HG02938 (cell line): ENCODE data around the gene GRK4.
A peak's percentile ranks its signal among the peaks of the same experiment; 100 is the strongest.
"Not testable (repeated sequence)": the region's sequence is repeated elsewhere in the genome, so short reads cannot be mapped to it uniquely, and the experiment has no call there.

Experiments used
- ATAC-seq: cut with Tn5 transposase; IDR thresholded peaks from one replicate; pipeline ENCODE4 v1.9.1; 2021; ENCODE audit warnings: mild to moderate bottlenecking, moderate library complexity; ENCODE audit not compliant: unreplicated experiment

GRK4 gene

DNA sequence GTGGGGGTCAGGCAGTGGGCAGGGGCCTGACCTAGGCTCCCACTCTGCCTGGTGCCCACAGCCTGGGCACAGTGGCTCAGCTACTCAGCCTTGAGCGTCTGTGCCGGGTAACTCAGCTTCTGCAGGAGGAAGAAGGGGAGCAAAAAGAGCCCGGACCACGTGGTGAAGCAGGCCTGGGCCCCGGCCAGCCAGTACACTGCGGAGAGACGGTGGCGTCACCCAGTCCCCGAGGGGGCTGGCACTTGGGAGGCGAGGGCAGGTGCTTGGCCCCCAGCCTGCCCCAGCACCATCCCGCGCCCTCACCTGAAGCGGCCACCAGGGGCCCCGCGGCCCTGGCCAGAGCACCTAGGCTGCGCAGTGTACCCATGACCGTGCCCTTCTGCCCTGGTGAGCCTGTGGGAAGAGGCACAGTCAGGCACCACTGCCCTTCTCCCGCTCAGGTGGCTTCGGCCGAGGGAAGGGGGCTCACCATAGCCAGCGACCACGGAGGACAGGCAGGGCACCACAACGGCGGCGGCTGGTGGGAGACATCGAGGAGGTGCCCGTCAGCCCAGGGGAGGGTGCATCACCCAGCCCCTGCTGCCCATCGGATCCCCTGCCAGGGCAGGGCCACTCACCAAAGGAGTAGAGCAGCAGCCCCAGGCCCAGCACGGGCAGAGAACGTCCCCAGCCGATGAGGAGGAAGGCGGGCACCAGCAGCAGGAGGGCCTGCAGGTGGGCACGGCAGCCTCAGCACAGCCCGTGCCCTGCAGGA lies 32.4 kb upstream of the GRK4 start:
- no peak for ATAC-seq

DNA sequence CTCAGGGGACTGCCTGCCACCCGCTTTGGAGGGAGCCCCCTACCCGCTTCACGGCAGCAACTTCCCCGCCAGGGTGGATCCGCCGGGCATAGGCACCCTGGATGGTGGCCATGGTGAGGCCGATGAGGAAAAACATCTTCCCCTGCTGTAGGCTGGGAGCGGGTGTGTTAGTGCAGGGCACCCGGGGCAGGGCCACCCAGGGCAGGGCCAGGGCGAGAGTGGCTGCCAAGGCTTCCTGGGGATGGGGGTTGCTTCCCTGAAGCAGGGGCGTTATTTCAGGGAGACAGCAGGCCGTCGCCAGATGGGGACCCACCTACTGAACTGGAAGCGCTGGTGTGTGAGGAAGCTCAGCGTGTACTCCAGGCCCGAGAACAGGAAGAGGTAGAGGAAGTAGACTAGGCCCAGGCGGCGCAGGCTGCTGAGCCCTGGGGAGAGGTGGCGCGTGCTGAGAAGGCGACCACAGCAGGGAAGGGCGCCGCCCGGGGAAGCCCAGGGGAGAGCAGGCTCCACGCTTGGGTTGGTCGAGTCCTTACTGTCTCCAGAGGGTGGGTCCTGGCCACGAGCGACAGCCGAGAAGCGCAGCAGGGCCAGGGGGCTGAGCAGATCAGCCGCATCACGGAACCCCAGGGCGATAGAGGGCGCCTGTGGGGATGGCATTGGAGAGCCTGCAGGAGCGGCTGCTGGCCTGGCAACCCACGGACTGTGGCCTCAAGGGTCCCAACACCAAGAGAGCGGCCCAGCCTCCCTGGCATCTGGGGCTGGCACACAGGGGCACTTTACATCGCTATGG lies 31.7 kb upstream of the GRK4 start:
- no peak for ATAC-seq

DNA sequence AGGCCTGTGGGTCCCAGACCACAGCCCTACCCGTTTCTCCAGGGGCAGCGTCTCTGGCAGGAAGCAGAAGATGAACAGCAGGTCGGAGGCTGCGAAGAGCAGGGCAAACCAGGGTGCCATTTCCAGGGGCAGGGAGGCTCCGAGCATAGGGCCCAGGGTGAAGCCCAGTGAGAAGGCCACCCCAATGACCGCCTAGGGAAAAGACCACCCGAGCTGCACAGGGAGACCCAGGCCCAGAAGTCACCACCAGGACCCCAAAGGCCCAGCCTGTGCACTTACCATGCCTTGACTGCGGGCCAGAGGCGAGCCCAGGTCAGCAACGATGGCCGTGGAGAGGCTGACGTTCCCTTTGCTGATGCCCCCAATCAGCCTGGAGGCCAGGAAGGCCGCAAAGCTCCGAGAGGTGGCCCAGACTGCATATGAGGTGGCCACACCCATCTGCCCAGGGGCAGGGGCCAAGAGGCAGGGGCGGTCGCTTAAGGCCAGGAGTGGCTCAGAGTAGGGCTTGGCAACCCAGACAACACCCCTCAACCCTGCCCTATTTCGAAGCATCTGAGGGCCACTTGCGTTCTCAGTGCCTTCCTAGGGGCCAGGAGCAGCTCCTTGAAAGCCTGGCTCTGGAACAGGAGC lies 30.9 kb upstream of the GRK4 start:
- no peak for ATAC-seq

DNA sequence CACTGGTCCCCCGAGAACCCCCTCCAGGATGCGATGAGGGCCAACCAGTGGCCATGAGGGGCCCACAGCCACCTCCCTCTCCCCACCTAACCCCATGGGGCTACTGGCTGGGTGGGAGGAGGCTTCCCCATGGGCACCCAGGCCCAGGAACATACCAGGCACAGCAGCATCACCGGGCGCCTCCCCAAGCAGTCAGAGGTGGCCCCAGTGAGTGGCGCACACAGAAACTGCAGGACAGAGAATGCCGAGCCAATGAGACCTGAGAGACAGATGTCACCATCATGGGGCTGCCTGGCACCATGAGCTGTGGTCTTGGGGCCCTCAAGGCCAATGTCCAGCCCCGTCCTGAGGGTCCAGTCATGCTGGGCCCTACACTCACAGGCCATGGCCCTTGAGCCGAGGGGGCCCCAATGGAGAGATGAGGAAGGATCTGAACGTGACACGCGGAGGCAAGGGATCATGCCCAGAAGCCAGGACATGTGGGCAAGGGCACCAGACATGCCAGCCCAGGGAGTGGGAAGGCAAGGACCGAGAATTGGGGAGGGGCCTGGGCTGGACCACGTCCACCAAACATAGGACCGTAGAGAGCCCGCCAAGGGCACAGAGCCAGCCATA lies 30.3 kb upstream of the GRK4 start:
- no peak for ATAC-seq

DNA sequence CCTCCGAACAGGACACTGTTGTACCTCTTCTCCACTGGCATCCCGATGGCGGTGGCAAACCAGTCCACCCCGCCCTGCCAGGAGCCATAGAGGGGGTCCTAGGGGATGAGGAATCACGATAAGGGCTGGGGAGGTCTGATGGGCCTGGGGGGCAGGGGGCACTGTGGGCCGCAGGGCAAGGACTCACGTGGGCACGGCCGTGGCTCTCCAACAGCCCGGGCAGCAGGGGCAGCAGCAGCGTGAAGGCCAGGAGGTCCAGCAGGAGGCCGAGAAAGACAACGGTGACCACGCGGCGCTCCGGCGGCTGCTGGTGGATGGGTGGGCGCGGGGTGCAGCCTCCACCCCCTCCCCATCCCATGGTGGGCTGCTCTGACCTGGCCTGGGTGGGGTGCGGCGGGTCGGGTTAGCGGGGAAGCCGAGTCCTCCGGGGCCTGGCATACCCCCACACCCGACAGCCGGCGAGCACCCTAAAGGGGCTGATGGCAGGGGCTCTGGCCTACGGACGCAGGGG lies 29.8 kb upstream of the GRK4 start:
- no peak for ATAC-seq

DNA sequence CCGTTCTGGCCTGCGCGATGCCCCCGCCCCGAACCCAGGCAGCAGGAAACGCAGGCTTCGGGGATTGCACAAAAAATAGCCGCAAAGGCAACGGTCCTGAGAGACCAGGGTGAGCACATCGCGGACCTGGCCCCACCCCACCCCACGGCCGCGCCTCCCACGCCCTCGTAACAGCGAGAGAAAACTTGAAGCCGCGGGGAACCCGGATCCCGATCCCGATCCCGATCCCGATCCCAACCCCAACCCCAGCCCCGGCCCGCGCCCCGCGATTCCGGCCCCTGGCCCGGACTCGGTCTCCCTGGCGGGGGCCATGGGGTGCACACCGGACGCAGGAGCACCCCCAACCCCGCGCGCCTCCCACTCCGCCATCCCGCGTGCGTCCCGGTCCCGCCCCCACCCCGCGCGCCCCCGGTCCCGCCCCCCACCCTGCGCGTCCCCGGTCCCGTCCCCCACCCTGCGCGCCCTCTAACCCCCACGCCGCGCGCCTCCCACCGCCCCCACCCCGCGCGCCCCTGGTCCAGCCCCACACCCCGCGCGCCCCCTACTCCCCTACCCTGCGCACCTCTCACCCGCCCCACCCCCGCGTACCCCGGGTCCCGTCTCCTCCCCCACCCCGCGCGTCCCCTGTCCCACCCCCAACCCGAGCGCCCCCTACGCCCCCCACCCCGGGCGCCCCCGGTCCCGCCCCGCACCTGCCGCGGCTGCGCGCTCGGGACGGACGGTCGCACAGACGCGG lies 29.1 kb upstream of the GRK4 start:
- ATAC-seq: no peak

DNA sequence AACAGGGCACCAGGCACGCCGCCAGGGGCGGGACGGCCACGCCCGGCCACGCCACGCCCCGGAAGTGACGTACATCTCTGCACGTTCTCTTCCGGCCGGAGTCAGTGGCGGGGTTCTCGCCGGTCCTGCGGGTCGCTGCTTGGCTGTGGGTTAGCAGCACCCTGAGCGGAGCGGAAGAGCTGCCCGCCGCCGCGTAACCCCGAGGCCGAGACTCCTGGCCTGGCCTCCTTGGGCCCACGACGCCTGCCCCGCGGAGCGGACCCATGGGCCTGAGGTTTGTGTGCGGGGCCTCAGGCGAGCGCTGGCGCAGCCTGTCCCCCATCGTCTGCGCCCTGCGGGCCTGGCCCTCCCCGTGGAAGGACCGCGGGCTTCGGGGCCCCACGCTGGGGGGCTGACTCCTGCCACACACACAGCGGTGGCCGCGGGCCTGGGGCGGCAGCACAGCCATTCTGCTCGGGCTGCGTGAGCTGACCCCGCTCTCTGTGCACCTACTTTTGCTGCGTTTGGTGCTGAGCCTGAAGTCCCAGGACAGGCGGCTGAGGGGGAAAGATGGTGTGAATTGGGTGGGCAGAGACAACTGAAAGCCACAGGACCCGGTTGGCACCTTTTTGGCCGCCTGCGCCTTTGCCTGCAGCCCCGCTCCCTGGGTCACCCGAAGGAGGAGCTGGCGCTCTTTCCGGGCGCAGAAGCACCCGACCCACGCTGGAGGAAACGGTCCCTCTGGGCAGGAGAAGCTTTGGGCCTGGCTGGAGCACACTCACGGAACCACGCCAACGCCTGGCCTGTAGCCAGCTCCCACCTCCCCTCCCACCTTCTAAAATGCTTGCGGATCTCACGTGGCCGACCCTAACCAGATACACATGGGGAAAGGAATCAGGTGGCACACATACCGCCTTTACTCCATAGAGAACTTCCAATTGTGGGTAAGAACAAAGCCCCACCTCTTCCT lies 28.3 kb upstream of the GRK4 start:
- ATAC-seq: peak; percentile 32

DNA sequence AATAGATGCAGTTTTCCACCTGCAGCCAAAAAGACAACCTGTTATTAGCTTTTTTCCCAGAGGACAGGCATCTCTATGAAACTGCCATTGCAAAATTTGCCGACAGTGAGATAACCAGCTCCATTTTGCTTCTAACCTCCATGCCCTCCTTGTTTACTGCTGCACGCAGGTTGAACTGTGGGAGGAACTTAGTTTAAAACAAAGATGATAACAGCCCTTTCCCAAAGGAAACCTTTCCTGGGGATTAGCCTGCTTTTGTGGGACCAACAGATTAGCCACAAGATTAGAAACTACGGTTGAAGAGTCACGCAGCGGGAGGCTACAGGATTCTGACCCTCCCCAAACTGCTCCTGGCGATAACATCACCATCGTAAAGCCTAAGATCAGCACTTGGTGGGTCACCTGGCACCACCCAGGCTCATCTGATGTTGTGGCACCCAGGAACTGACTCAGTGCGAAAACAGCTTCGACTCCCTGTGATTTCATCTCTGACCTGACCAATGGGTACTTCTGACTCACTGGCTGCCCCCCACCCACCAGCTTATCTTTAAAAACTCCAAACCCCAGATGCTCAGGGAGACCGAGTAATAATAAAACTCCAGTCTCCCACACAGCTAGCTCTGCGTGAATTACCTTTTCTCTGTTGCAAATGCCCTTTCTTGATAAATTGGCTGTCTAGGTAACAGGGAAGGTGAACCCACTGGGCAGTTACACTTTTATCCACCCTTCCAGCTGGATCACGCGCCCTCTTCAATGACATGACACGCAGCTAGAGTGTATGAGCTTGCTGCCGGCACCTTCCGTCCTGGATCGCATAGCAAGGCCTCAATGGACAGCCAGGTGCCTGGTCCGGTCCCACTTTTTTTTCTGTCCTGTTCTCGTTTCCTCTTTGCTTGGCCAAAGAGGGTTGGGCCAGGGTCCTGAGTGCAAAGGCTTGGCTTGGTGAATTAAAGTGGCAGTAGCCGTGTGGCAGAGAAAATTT lies 27.3 kb upstream of the GRK4 start:
- ATAC-seq: no peak

DNA sequence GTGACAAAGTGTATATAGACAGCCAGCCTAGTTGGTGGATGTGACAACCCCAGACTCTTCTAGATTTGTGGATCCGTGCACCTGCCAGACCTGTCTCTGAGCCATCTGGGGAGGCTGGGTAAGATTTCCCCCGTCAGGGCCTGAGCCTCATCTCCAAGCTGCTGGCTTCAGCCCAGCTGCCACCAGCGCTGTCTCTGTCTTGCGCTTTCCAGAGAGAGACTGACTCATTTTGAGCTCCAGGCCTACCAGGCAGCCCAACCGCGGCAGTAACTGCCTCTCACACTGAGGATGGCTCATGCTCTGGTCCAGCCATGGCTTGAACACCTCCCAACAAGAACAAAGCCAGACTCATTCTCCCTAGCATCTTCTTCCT lies 26.6 kb upstream of the GRK4 start:
- ATAC-seq: peak; percentile 31

DNA sequence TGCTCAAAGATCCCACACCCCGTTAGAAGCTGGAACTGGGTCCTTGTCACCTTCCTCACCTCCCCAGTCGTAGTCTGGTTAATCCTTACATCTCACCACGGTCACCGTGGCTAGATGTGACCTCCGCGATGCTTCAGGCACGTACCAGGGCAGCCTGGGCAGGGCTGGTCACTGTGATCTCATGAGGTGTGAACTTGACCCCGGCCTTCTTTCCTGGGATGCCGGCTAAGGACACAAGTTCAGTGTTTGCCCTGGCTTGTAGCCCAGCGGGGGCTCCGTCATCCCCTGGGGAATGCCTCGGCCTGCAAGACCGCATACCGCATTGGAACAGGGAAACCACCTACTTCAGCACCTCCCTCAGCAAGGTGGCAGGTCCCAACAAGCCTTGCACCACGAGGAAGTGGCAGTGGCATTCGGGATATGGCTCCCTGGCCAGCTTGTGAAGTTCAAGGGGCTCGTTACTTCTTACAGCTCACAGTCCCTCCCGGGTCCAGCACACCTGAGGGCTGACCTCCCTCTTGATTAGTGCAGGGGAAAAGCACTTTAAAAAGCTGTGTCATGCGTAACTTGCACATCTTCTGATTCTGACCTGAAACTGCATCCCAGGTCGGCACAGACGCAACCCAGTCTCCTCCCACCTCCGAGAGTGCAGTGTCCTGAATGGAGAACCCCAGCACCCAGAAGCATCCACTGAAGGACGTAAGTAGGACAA lies 26.1 kb upstream of the GRK4 start:
- no peak for ATAC-seq

DNA sequence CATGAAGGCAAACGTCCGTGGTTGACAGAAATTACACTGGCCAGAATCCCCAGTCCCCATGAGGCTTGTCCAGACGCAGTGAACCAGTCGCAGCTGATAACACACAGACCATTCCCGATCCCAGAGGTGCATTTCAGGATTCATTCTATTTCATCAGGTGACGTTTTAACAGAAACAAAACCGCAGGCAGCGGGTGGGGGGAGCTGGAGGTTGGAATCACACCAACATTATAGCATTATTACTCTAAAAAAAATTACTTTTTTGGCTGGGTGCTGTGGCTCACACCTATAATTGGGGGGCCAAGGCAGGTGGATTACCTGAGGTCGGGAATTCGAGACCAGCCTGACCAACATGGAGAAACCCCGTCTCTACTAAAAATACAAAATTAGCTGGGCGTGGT lies 25.4 kb upstream of the GRK4 start:
- no peak for ATAC-seq

DNA sequence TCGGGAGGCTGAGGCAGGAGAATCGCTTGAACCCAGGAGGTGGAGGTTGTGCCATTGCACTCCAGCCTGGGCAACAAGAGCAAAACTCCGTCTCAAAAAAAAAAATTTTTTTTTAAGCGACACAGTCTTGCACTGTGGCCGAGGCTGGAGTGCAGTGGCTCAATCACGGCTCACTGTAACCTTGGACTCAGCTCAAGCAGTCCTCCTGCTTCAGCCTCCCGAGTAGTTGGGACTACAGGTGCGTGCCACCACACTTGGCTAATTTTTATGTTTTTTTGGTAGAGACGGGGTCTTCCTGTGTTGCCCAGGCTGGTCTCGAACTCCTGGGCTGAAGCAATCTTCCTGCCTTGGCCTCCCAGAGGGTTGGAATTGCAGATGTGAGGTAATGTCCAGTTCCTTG lies 25.0 kb upstream of the GRK4 start:
- ATAC-seq: not testable (repeated sequence)

DNA sequence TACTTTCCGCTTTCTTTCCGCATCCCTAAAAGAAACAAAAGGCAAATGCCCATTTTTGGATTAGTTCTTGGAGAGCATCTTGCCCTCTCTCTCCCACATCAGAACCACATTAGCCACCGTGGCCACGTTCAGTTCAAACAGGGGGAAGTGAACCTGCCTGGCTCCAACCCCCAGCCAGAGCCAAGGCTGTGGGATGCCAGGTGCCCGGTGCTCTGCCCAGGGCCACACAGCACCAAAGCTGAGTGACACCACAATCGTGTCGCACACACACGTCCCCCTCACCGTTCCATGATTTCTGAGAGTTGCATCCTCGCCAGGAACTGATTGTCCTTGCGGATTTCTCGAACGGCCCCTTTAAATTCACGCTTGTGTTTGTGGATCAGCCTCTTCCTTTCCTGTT lies 24.5 kb upstream of the GRK4 start:
- no peak for ATAC-seq

DNA sequence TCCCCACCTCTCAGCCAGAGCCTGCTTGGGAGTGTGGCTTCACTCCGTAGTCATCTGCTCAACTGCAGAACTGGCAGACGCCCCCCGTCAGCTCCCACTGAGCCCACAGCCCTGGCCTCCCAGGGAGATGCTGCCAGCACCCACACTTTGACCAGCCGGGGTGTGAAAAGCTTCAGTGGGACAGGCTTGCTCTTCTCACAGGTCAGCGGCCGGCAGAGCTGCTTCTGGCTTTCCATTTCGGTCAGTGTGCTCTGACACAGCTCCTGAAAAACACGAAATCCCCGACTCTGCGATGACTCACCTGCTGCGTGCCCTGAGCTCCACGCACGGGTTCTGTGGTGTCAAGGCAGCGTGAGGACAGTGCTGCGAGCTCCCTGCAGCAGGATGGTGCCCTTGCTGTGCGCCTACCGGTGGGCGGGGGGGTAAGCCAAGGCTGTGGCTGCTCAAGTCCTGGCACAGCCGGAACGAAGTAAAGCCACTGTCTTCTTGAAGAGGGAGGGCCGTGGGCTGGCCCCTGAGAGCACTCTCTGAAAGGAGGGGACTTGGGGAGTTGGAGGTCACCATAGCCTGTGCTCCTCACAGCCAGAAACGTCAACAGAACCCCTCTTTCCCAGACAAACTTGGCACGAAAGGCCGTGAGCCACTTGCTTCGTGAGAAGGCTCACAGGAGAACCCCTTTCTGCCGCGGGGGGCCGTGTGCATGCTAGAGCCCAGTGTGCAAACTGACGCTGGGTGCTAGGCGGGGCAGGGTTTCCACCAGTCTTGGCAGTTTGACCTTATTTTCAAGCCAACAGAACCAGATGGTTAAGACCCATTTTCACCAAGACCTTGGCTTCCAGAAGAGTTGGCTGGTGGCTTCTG lies 23.8 kb upstream of the GRK4 start:
- ATAC-seq: no peak

DNA sequence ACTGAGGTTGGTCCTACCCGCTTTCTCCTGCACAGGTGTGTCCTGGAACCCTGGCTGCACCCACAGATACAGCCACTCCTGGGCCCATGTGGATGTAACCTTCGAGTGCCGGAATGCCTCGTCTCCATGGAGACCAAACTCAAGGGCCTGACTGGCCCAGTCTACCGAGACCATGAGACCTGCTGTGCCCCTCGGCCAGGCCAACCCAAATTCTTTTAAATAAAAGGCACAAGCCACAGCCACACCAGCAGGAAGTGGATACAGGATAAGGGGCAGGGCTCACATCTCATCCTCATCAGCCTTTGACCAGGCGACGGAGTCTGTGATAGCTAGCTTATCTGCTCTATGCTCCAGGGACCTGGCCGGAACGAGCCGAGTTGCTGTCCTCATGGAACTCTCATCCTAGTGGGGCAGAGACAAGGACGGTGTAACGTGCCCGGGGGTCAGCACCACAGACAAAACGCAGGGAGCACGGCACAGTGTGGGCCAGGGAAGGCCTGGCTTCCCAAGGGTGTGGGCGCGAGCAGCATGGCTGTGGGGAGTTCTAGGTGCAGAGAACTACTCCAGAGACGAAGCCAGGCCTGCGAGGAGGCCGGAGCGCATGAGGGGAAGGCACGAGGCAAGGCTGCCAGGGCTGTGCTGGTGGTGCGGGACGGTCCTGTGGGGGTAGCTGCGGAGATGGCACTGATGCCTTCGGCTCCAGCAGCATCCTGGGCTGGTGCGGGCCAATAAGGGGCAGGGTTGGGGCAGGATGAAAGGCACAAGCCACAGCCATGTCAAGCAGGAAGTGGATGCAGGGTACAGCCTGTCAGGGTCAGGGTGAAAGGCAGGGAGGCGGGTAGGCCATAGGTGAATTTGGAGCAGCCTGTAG lies 22.9 kb upstream of the GRK4 start:
- ATAC-seq: no peak
